ENCODE measurements around the gene GLT6D1.

The GLT6D1 gene

GRCh38 chr9:135582541-135582940 is 56.8 kb downstream of the GLT6D1 start:
- Histone ChIP-seq H3K9ac (ENCODE audit: low read length) (no peak overlapping the region), H3K27me3 (ENCODE audit: control insufficient read depth, insufficient read depth, low read length) (no peaks in the 10 kb centered on the region), H3K9me3 (ENCODE audit: control insufficient read depth, low read length) (no peaks in the 10 kb centered on the region), H3K4me1 (ENCODE audit: control insufficient read depth, insufficient read depth, low read length) (no peaks in the 10 kb centered on the region), H3K4me3 (ENCODE audit: low read length) (no peak overlapping the region), H3K36me3 (ENCODE audit: control insufficient read depth, insufficient read depth, low read length) (no peaks in the 10 kb centered on the region)

GRCh38 chr9:135581636-135582426 is 57.5 kb downstream of the GLT6D1 start:
- Histone ChIP-seq H3K9me3 (ENCODE audit: control insufficient read depth, low read length) (no peaks in the 10 kb centered on the region), H3K4me3 (ENCODE audit: low read length) (no peak overlapping the region), H3K9ac (ENCODE audit: low read length) (no peak overlapping the region), H3K27me3 (ENCODE audit: control insufficient read depth, insufficient read depth, low read length) (no peaks in the 10 kb centered on the region), H3K36me3 (ENCODE audit: control insufficient read depth, insufficient read depth, low read length) (no peaks in the 10 kb centered on the region), H3K4me1 (ENCODE audit: control insufficient read depth, insufficient read depth, low read length) (no peaks in the 10 kb centered on the region)

- Histone ChIP-seq H3K36me3 (ENCODE audit: control insufficient read depth, insufficient read depth, low read length) (no peaks in the 10 kb centered on the region), H3K27me3 (ENCODE audit: control insufficient read depth, insufficient read depth, low read length) (no peaks in the 10 kb centered on the region), H3K9me3 (ENCODE audit: control insufficient read depth, low read length) (no peaks in the 10 kb centered on the region), H3K4me3 (ENCODE audit: low read length) (no peak overlapping the region), H3K9ac (ENCODE audit: low read length) (no peak overlapping the region), H3K4me1 (ENCODE audit: control insufficient read depth, insufficient read depth, low read length) (no peaks in the 10 kb centered on the region)
Measured at GRCh38 chr9:135580664-135581380, 58.5 kb downstream of the GLT6D1 start.

GRCh38 chr9:135579889-135580660 is 59.3 kb downstream of the GLT6D1 start:
- Histone ChIP-seq H3K4me3 (ENCODE audit: low read length) (no peak overlapping the region), H3K9me3 (ENCODE audit: control insufficient read depth, low read length) (no peaks in the 10 kb centered on the region), H3K36me3 (ENCODE audit: control insufficient read depth, insufficient read depth, low read length) (no peaks in the 10 kb centered on the region), H3K9ac (ENCODE audit: low read length) (no peak overlapping the region), H3K4me1 (ENCODE audit: control insufficient read depth, insufficient read depth, low read length) (no peaks in the 10 kb centered on the region), H3K27me3 (ENCODE audit: control insufficient read depth, insufficient read depth, low read length) (no peaks in the 10 kb centered on the region)

GRCh38 chr9:135579356-135579755 is 60.0 kb downstream of the GLT6D1 start:
- Histone ChIP-seq H3K9ac (ENCODE audit: low read length) (no peak overlapping the region), H3K9me3 (ENCODE audit: control insufficient read depth, low read length) (no peaks in the 10 kb centered on the region), H3K4me3 (ENCODE audit: low read length) (no peak overlapping the region), H3K36me3 (ENCODE audit: control insufficient read depth, insufficient read depth, low read length) (no peaks in the 10 kb centered on the region), H3K4me1 (ENCODE audit: control insufficient read depth, insufficient read depth, low read length) (no peaks in the 10 kb centered on the region), H3K27me3 (ENCODE audit: control insufficient read depth, insufficient read depth, low read length) (no peaks in the 10 kb centered on the region)

- Histone ChIP-seq H3K36me3 (ENCODE audit: control insufficient read depth, insufficient read depth, low read length) (no peaks in the 10 kb centered on the region), H3K27me3 (ENCODE audit: control insufficient read depth, insufficient read depth, low read length) (no peaks in the 10 kb centered on the region), H3K9me3 (ENCODE audit: control insufficient read depth, low read length) (no peaks in the 10 kb centered on the region), H3K4me1 (ENCODE audit: control insufficient read depth, insufficient read depth, low read length) (no peaks in the 10 kb centered on the region), H3K4me3 (ENCODE audit: low read length) (no peak overlapping the region), H3K9ac (ENCODE audit: low read length) (no peak overlapping the region)
Measured at GRCh38 chr9:135577256-135577655, 62.1 kb downstream of the GLT6D1 start.

- no peak overlapping the region for H3K9ac ChIP-seq (ENCODE audit: low read length)
- H3K27me3 ChIP-seq (ENCODE audit: control insufficient read depth, insufficient read depth, low read length), result no peaks in the 10 kb centered on the region
- no peak overlapping the region for H3K4me3 ChIP-seq (ENCODE audit: low read length)
- no peaks in the 10 kb centered on the region for H3K9me3 ChIP-seq (ENCODE audit: control insufficient read depth, low read length)
- H3K4me1 ChIP-seq (ENCODE audit: control insufficient read depth, insufficient read depth, low read length), result no peaks in the 10 kb centered on the region
- H3K36me3 ChIP-seq (ENCODE audit: control insufficient read depth, insufficient read depth, low read length), result no peaks in the 10 kb centered on the region
Measured at GRCh38 chr9:135575995-135576631, 63.2 kb downstream of the GLT6D1 start.

GRCh38 chr9:135574943-135575342 is 64.4 kb downstream of the GLT6D1 start:
- Histone ChIP-seq H3K27me3 (ENCODE audit: control insufficient read depth, insufficient read depth, low read length) (no peaks in the 10 kb centered on the region), H3K9ac (ENCODE audit: low read length) (no peak overlapping the region), H3K4me3 (ENCODE audit: low read length) (no peak overlapping the region), H3K9me3 (ENCODE audit: control insufficient read depth, low read length) (no peaks in the 10 kb centered on the region), H3K4me1 (ENCODE audit: control insufficient read depth, insufficient read depth, low read length) (no peaks in the 10 kb centered on the region), H3K36me3 (ENCODE audit: control insufficient read depth, insufficient read depth, low read length) (no peaks in the 10 kb centered on the region)

GRCh38 chr9:135574331-135574730 is 65.0 kb downstream of the GLT6D1 start:
- no peaks in the 10 kb centered on the region for H3K36me3 ChIP-seq (ENCODE audit: control insufficient read depth, insufficient read depth, low read length)
- no peaks in the 10 kb centered on the region for H3K9me3 ChIP-seq (ENCODE audit: control insufficient read depth, low read length)
- H3K4me3 ChIP-seq (ENCODE audit: low read length), result no peak overlapping the region
- no peak overlapping the region for H3K9ac ChIP-seq (ENCODE audit: low read length)
- no peaks in the 10 kb centered on the region for H3K4me1 ChIP-seq (ENCODE audit: control insufficient read depth, insufficient read depth, low read length)
- no peaks in the 10 kb centered on the region for H3K27me3 ChIP-seq (ENCODE audit: control insufficient read depth, insufficient read depth, low read length)

Measured in mucosa of stomach (tissue), 1 donor.